BJ (cell line): ENCODE results near the gene PHACTR1. TPM values are rescaled to one million over a fixed set of nuclear protein-coding genes. Genes with fewer than 3 reads are reported as not detected.

Experiments used
- CTCF ChIA-PET: fragments of 350-600 bp; formaldehyde crosslinking; extraction: SDS; loops from one replicate; lab custom pipeline; 2021; ENCODE audit warnings: antibody characterized with exemption, inconsistent platforms; lab: Yijun Ruan, JAX
- POLR2A ChIA-PET: fragments of 300-600 bp; sonication (Branson Sonifier 250); formaldehyde crosslinking; extraction: SDS; loops from one replicate; lab custom pipeline; 2021; ENCODE audit warnings: antibody characterized with exemption; lab: Charles Lee
- DNase-seq: peaks from one replicate; pipeline ENCODE4 v3.0.0-alpha.2; 2011; ENCODE audit warnings: low read depth
- H3K27me3 ChIP-seq: 2 replicates; pipeline ENCODE4 v1.6.0; 2011; ENCODE audit warnings: low read length; ENCODE audit not compliant: control insufficient read depth, insufficient read depth
- H3K36me3 ChIP-seq: 2 replicates; pipeline ENCODE4 v1.5.1; 2011; ENCODE audit warnings: low read length; ENCODE audit not compliant: control insufficient read depth, insufficient read depth
- H3K4me3 ChIP-seq: 2 replicates; pipeline ENCODE4 v1.5.1; 2011; ENCODE audit warnings: low read depth, mild to moderate bottlenecking, control low read depth, low read length
- CTCF ChIP-seq: IDR thresholded peaks from 2 replicates; pipeline ENCODE4 v1.5.1; 2011; ENCODE audit warnings: low read depth, mild to moderate bottlenecking, control low read depth, inconsistent platforms, low read length, moderate library complexity; ENCODE audit not compliant: insufficient read depth
- polyA plus RNA-seq: library from polyadenylated mRNA; depleted of rRNA; stranded (reverse); fragments of >200 nt; gene quantifications from 2 replicates; pipeline ENCODE4 v1.2.3, GENCODE V29; 2011

Gene PHACTR1
- polyA plus RNA-seq, 1 experiment = 0.40 TPM

GRCh38 chr6:12842114-12842513, 125.5 kb downstream of the PHACTR1 start:
- CTCF ChIA-PET = no interaction called here
- POLR2A ChIA-PET = no interaction called here
- Histone ChIP-seq H3K4me3 (no peak overlapping the region), H3K36me3 (no peaks in the 10 kb centered on the region), H3K27me3 (no peaks in the 10 kb centered on the region)
- no peak for DNase-seq
- no peak for TF ChIP-seq CTCF

GRCh38 chr6:12842658-12843057, 126.1 kb downstream of the PHACTR1 start:
- Histone ChIP-seq H3K36me3 (no peaks in the 10 kb centered on the region), H3K4me3 (no peak overlapping the region), H3K27me3 (no peaks in the 10 kb centered on the region)
- ChIA-PET CTCF (interaction anchor here (1.1 kb wide), 1 partner anchor 118 kb away, joined by 3 read pairs; no protein-coding TSS in a partner anchor), POLR2A (interaction anchor here (0.5 kb wide), 1 partner anchor 14 kb away, joined by 8 read pairs; no protein-coding TSS in a partner anchor)
- DNase-seq = no peak
- TF ChIP-seq CTCF = no peak

GRCh38 chr6:12844284-12845223, 128.0 kb downstream of the PHACTR1 start:
- POLR2A ChIA-PET = no interaction called here
- H3K4me3 ChIP-seq = no peak overlapping the region
- H3K36me3 ChIP-seq = no peaks in the 10 kb centered on the region
- no peak for DNase-seq
- TF ChIP-seq CTCF = peak; percentile 72
- CTCF ChIA-PET = interaction anchor here (0.7 to 1.3 kb wide), 4 partner anchors 16 to 47 kb away, joined by 3 to 4 read pairs (median 4); no protein-coding TSS in a partner anchor
- no peaks in the 10 kb centered on the region for H3K27me3 ChIP-seq

- H3K4me3 ChIP-seq = no peak overlapping the region
- no peaks in the 10 kb centered on the region for H3K27me3 ChIP-seq
- no peaks in the 10 kb centered on the region for H3K36me3 ChIP-seq
- no peak for TF ChIP-seq CTCF
- ChIA-PET POLR2A (no interaction called here), CTCF (interaction anchor here (0.9 to 1.2 kb wide), 2 partner anchors 11 to 209 kb away, joined by 3 read pairs; no protein-coding TSS in a partner anchor)
- no peak for DNase-seq
Observed at GRCh38 chr6:12845224-12846004, 128.8 kb downstream of the PHACTR1 start.
